Fibroblast of lung (primary cell): ENCODE data around the gene OR4E1. TPM values are rescaled to one million over a fixed set of nuclear protein-coding genes. Genes with fewer than 3 reads are reported as not detected.

ENCODE experiments used
- DNase-seq, 2 donors: peaks; one replicate each; pipeline versions ENCODE4 v3.0.0 to v3.0.0-alpha.2; 2010; ENCODE audit warnings: low read depth in 2 of 2
- H2AFZ ChIP-seq: 2 replicates; pipeline ENCODE4 v1.5.1; 2012; ENCODE audit warnings: low read length, control low read depth, inconsistent platforms
- H3K27ac ChIP-seq: 2 replicates; pipeline ENCODE4 v1.5.1; 2011; ENCODE audit warnings: low read length, control low read depth; ENCODE audit not compliant: insufficient read depth
- H3K27me3 ChIP-seq: 2 replicates; pipeline ENCODE4 v1.5.1; 2011; ENCODE audit warnings: mild to moderate bottlenecking, low read length; ENCODE audit not compliant: control insufficient read depth, insufficient read depth
- H3K36me3 ChIP-seq: 2 replicates; pipeline ENCODE4 v1.5.1; 2011; ENCODE audit warnings: low read length; ENCODE audit not compliant: control insufficient read depth, insufficient read depth
- H3K4me1 ChIP-seq: 2 replicates; pipeline ENCODE4 v1.5.1; 2011; ENCODE audit warnings: low read length; ENCODE audit not compliant: control insufficient read depth, insufficient read depth; ENCODE audit errors: extremely low read depth
- H3K4me2 ChIP-seq: 2 replicates; pipeline ENCODE4 v1.5.1; 2011; ENCODE audit warnings: low read length, control low read depth; ENCODE audit not compliant: insufficient read depth; ENCODE audit errors: extremely low read depth
- H3K4me3 ChIP-seq, 4 experiments: fragments of 200-600 bp in 1 of 4; sonication (generic) in 1 of 4; replicated peaks in 1 of 4; 2 replicates each; pipeline ENCODE4 v1.5.1; 2011 to 2016; ENCODE audit warnings: low read length in 4 of 4, low read depth in 3 of 4, mild to moderate bottlenecking in 3 of 4, control low read depth in 2 of 4, inconsistent platforms in 1 of 4, mixed read lengths in 1 of 4; ENCODE audit not compliant: insufficient read depth in 1 of 4; ENCODE audit errors: control extremely low read depth in 1 of 4
- H3K79me2 ChIP-seq: 2 replicates; pipeline ENCODE4 v1.5.1; 2012; ENCODE audit warnings: mild to moderate bottlenecking, low read length, inconsistent platforms; ENCODE audit not compliant: control insufficient read depth, insufficient read depth
- H3K9ac ChIP-seq: 2 replicates; pipeline ENCODE4 v1.5.1; 2011; ENCODE audit warnings: mild to moderate bottlenecking, low read length, control low read depth; ENCODE audit not compliant: insufficient read depth
- H3K9me3 ChIP-seq: 2 replicates; pipeline ENCODE4 v1.5.1; 2012; ENCODE audit warnings: low read depth, low read length; ENCODE audit not compliant: control insufficient read depth, insufficient read depth
- H4K20me1 ChIP-seq: 2 replicates; pipeline ENCODE4 v1.5.1; 2011; ENCODE audit warnings: low read length; ENCODE audit not compliant: control insufficient read depth, insufficient read depth; ENCODE audit errors: extremely low read depth
- CTCF ChIP-seq, 2 donors: IDR thresholded peaks in 1 of 2; conservative IDR thresholded peaks in 1 of 2; 1 replicate in 1 of 2; 2 replicates in 1 of 2; pipeline ENCODE4 v1.5.1; 2011 to 2012; ENCODE audit warnings: low read length in 2 of 2, control low read depth in 1 of 2, inconsistent platforms in 1 of 2, low read depth in 1 of 2, mild to moderate bottlenecking in 1 of 2
- EZH2 ChIP-seq: IDR thresholded peaks from 2 replicates; pipeline ENCODE4 v1.5.1; 2012; ENCODE audit warnings: low read length, control low read depth, mild to moderate bottlenecking; ENCODE audit errors: missing control alignments
- polyA plus RNA-seq, 2 donors: library from polyadenylated mRNA; depleted of rRNA in 1 of 2; stranded (reverse) in 1 of 2; unstranded in 1 of 2; fragments of >200 nt; gene quantifications; 2 replicates each; pipeline ENCODE4 v1.2.1, GENCODE V29; 2011 to 2012; ENCODE audit warnings: missing spikeins in 1 of 2
- total RNA-seq: library from RNA; depleted of rRNA; stranded (reverse); fragments of >200 nt; gene quantifications from 2 replicates; pipeline ENCODE4 v1.2.1, GENCODE V29; 2014

Gene OR4E1
- total and polyA plus RNA-seq, 2 donors (not counting 1 experiment from before 2014, with no cell fraction given), result not detected

- H4K20me1 ChIP-seq, result no peaks in the 10 kb centered on the region
- no peaks in the 10 kb centered on the region for H3K9me3 ChIP-seq
- H3K36me3 ChIP-seq, result no peaks in the 10 kb centered on the region
- no peaks in the 10 kb centered on the region for H3K4me1 ChIP-seq
- H3K27ac ChIP-seq, result no peak overlapping the region
- no peak overlapping the region for H2AFZ ChIP-seq
- no peaks in the 10 kb centered on the region for H3K79me2 ChIP-seq
- H3K4me2 ChIP-seq, result no peak overlapping the region
- DNase-seq, result no peak
- H3K27me3 ChIP-seq, result no peaks in the 10 kb centered on the region
- no peak overlapping the region for H3K9ac ChIP-seq
- TF ChIP-seq CTCF (conservative IDR thresholded peaks at IDR 0.05 in 1 of 2, IDR thresholded peaks at IDR 0.05 in 1 of 2; ENCODE audit: low read depth in 1 of 2, low read length in 2 of 2), result no peak
- TF ChIP-seq EZH2, result no peak
- no peak overlapping the region for H3K4me3 ChIP-seq
Observed at GRCh38 chr14:21643407-21643806, 30.2 kb downstream of the OR4E1 start.

- Histone ChIP-seq H4K20me1 (no peaks in the 10 kb centered on the region), H3K36me3 (no peaks in the 10 kb centered on the region), H3K27ac (no peak overlapping the region), H3K9ac (no peak overlapping the region), H3K4me2 (no peak overlapping the region), H3K79me2 (no peaks in the 10 kb centered on the region), H3K4me3 (no peak overlapping the region), H3K4me1 (no peaks in the 10 kb centered on the region), H3K27me3 (no peaks in the 10 kb centered on the region), H3K9me3 (no peaks in the 10 kb centered on the region), H2AFZ (no peak overlapping the region)
- DNase-seq, result no peak
- TF ChIP-seq EZH2 (no peak), CTCF (conservative IDR thresholded peaks at IDR 0.05 in 1 of 2, IDR thresholded peaks at IDR 0.05 in 1 of 2; ENCODE audit: low read depth in 1 of 2, low read length in 2 of 2) (no peak)
Observed at GRCh38 chr14:21642683-21643082, 30.9 kb downstream of the OR4E1 start.

DNA sequence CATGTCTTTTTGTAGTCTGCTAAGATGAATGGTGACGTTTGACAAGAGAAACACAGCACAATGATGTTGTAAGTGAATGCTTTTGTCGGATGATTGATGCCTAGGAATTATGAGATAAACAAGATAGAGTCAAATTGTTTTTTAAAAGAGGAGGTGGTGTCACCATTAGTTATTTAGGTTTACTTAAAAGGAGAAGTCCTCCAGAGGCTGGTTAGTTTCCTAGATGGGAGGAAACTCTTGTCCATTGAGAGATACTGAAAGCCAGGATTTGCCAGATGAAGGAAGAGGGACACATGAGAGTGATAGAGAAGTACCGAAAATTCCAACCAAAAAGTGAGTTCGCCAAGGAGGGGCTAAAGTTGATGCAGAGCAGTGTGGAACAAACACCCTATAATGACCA, 38.8 kb downstream of the OR4E1 start, which contains the start of gene OR10G2:
Gene OR10G2, minus strand, starts transcription at position 101 of the 400 bp plus-strand sequence. Its CDS starts 98 bp downstream, at position 3.
- TF ChIP-seq EZH2, result no peak
- no peak for TF ChIP-seq CTCF (conservative IDR thresholded peaks at IDR 0.05 in 1 of 2, IDR thresholded peaks at IDR 0.05 in 1 of 2; ENCODE audit: low read depth in 1 of 2, low read length in 2 of 2)
- Histone ChIP-seq H3K79me2 (no peaks in the 10 kb centered on the region), H3K9me3 (no peaks in the 10 kb centered on the region), H3K36me3 (no peaks in the 10 kb centered on the region), H3K27me3 (no peaks in the 10 kb centered on the region), H2AFZ (no peak within 1 kb of the TSS), H4K20me1 (no peaks in the 10 kb centered on the region), H3K4me3 (no peak within 1 kb of the TSS), H3K9ac (no peak within 1 kb of the TSS), H3K4me1 (no peaks in the 10 kb centered on the region), H3K27ac (no peak within 1 kb of the TSS), H3K4me2 (no peak within 1 kb of the TSS)
- DNase-seq, result no peak
